NCI-H2227 (cell line): ENCODE results near the gene NFXL1.
"Not testable (repeated sequence)": the region's sequence is repeated elsewhere in the genome, so short reads cannot be mapped to it uniquely, and the experiment has no call there.

Experiments used
- DNase-seq: peaks from one replicate; lab custom pipeline; 2025; ENCODE audit not compliant: unreplicated experiment; lab: John Stamatoyannopoulos, UW

NFXL1 gene

DNA sequence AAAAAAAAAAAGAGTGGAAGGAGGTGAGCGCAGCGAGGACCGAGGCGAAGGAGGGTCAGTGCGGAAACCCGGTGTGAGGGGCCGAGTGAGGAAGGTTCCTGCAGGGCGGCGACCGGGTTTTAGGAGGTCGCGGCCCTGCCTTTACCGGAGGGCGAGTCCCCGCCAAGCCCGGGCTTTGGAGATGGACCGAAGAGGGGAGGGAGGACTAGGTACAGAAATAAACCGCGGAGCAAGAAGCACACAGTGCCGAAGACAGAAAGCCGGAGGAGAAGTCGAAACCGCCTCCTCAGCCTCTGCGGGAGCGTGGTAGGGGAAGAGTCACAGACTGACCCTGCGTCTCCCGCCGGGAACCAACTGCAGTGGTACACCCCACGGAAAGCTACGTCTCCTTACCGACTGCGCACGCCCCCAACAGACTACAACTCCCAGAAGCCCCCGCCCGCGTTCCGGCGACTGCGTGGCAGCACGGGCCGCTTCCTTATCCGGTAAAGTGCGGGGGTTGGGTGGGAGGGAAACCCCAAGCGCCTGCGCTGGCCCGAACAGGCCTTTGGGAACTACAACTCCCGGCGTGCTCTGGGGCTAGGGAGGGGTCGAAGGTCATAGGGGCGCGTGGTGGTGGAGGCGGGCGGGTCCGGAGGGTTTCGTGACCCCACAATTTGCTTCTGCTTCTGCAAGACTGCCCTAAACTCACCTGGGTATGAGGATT lies at the start of gene NFXL1:
TSS of gene NFXL1 (minus strand) at position 364 of the 706 bp plus-strand sequence. CDS start 380 bp downstream, outside the sequence.
- DNase-seq: peak; percentile 94

DNA sequence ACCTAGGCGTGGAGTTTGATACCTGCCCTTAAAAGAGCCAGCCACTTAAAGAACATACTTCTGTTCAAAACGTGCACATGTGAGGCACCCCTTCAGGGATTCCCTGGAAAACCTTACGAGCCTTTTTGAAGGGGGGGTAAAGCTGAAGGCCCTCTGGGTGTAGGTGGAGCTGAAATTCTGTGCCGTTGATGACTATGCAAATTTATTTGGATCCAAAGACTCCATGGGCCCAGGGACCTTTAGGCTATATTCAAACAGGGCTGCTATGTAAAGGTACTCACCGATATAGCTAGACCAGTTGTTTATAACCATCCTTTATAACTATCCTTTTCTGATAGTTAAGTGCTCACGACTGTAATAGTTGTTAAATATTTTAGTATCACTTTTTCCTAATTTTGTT lies 40.3 kb upstream of the NFXL1 start:
- no peak for DNase-seq

DNA sequence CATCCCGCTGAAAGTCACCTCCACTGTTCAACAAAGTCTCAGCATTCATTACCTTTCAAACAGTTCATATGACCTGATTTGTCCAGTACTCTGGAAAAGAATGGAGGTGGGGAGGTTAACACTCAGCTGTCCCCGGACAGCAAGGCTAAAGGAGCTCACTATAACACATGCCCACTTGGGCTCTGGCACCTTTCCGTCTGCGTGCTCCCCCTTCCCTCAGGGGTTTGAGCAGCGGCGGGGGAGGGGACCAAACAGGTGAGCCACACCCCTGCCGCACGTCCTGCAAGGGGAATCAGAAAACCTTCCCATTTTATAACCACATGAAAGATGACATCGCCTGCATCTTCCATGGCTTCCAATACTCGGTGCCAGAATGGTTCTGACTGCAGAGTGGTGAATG lies 39.9 kb upstream of the NFXL1 start:
- DNase-seq: no peak

DNA sequence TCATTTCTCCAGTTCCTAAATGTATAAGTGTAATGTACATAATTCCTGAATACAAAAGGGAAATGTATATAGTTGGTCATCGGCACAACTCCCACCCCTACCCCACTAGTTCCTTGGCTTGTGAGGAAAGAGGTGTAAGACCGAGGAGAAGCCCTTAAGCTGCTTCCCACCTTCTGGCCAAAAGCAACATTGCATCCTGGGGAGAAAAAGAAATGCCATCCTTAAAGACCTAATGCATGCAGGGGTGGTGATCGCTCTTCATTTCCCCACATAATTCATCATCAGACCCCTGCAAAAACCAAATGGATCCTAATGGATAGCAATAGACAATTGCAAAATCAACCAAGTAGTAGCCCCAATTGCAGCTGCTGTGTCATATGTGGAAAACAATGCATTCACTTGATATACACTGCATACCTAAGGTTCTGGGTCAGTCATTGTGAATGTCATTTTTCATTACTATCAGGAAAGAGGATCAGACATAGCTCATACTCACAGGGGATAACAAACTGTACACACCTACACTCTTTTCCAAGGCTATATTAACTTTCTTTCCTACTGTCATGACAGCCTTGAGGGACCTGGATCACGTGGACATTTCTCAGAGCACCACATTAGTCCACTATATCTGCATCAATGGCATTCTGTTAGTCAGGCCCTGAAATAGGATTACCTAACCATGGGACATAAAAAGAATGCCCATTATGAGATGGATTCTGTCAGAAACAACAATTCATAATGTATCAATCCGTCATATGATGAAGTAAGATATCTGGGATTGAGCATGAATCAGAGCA lies 31.7 kb upstream of the NFXL1 start:
- no peak for DNase-seq

DNA sequence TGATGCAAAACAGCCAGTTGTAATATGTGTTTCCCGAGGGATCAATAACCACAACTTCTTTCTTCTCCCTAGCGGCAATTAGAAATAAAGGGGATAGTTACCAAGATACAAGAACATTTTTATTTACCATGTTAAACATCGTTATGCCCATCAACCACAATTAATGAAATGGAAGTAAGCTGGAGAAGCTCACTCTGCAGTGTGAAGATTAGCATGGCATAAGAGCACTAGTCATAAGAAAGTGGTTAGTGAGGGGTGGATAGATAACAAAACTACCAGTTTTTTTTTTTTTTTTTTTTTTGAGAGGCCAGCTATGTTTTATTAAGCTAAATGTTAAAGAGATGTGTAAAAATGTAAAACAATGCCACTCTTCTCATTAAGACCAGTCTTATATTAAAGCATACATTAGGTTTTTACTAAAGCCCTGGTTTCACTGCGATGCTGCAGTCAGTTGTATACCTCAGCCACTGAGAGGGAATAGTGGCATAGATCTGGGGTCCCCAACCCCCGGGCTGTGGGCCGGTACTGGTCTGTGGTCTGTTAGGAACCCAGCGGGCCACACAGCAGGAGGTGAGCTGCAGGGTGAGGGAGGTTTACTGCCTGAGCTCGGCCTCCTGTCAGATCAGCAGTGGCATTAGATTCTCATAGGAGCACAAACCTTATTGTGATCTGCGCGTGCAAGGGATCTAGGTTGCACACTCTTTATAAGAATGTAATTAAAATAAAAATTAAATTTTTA lies 27.9 kb upstream of the NFXL1 start:
- no peak for DNase-seq

DNA sequence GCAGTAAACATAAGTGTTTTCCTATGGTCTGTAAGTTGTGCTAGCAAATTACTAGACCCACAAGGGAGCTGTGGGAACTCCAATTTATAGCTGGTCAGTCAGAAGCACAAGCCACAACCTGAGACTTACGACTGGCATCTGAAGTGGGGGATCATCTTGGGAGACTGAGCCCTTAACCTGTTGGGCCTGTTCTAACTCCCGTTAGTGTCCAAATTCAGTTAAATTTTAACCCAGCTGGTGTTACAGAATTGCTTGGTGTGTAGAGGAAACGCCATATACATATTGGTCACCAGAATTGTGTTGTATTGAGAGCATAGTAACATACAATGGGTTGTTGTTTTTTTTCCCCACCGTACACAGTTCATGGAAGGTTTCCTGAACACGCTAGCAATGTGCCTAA lies 25.1 kb upstream of the NFXL1 start:
- DNase-seq: no peak

DNA sequence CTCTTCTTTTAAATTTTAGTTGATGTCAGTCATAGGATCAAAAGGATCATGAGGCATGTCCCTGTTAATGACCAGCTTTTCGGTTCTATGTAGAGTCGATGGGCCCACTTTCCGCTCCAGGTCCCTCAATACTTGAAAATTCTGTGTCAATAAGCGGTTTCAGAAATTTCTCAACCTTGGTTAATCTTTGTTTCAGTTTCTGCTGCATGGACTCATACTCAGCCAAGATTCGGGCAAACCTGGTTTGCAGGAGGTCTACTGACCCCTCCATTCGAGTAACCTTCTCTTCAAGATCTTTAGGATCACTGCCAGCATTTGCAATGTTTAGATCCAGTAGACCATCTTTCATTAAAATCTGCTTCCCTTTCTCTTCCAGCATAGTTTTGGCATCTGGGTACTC lies 22.0 kb upstream of the NFXL1 start:
- no peak for DNase-seq

DNA sequence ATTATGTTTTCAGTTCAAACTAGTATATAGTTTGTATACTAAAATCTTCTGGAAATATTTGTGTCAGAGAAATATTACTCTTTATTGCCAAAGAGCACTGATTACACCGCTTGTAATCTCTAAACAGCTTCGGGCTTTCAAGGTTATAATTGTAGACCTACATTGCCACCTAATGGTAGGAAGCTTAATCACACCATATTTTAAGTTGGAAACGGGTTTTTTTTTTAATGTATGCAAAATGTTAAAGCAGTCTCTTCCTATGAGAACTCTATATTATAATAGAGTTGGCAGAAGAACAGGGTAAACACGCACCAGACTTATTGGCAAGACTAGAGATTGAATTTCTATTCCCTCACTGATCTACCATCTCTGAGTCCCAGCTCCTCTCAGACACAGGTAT lies 19.5 kb upstream of the NFXL1 start:
- peak; percentile 27 for DNase-seq

DNA sequence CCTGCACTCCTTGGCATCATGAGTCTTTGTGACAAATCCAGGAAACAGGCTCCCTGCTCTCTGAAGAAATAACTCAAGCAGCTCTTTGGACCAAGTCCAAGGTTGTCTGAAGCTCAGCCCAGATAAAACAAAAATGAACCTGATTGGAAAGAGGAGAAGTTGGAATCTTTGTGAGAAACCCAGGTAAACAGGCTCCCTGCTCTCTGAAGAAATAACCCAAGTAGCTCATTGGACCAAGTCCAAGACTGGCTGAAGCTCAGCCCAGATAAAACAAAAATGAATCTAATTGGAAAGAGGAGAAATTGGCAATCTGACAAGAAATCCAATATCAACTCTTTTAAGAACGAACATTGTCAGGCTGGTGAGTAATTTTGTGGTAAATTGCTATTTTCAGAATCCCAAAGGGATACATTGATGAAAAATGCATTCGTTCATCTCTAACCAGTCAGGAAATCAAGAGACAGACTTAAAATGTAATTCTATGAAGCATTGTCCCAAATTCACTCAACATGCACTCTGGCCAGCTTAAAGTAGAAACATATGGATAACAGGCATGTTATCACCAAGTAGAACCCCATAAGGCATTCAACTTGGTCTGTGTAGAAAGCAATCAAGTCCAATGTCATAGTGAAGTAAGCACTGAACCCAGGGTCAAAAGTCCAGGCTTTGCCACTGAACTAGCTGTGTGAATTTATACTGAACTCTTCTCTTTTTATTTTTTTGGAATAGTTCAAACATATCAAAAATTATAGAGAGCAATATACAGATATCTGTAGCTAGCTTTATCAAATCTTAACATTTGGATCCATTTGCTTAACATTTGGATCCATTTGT lies 16.8 kb upstream of the NFXL1 start:
- no peak for DNase-seq

DNA sequence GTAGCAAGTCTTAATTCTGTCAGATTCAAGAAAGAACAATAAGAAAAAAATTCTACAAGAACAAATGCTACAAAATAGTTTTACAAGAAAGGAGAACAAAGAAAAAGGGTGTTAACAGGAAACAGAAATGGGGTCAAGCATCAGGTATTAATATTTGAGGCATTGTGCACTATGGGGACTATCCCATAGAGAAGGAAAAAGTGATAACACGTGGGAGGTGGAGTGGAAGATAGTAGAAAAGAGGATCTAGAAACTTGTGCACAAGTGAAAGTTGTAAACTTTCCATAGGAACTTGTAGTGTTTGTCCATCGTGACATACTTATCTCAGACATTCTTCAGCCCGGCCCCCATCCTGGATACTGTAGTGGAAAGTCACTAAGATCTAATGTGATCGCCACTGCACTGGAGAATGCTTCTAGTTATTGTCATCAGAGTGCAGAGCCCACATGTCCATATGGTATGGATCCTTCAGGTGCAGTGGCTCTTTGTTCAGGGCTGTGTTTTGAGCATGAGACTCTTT lies 15.4 kb upstream of the NFXL1 start:
- no peak for DNase-seq

DNA sequence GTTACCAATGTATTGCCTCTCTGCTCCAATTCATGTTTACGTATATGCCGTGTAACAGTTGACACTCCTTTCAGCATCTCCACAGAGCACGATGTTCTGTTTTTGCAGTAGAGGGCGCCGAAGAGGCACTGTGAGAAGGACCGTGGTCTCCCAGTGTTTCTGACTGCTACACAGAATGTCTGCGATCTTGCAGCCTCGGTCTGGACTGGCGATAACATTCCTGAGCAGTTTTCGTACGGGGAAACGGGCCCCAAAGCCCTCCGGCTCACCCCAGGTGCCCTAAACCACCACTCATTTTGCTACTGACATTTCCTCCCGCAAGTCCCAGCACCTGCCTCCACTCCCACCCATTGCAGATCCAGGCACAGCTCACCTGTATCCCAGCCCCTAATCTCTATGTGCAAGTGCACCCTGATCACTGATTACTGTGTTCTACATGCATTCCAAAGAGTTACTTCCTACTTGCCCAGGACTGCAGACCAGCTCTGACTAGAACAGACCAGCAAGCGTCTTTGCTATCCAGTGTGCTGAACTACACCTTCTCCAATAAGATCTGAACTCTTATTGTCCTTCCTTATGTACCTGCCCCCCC lies 12.4 kb upstream of the NFXL1 start:
- DNase-seq: peak; percentile 58

DNA sequence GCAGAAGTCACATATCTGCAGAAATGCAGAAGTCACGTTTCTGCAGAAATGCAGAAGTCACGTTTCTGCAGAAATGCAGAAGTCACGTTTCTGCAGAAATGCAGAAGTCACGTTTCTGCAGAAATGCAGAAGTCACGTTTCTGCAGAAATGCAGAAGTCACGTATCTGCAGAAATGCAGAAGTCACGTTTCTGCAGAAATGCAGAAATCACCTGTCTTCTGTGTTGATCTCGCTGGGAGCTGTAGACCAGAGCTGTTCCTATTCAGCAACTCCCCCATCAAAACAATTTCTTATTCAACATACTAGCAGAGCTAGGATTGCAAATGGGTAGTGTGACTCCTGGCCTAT lies 8.9 kb upstream of the NFXL1 start:
- DNase-seq: not testable (repeated sequence)

DNA sequence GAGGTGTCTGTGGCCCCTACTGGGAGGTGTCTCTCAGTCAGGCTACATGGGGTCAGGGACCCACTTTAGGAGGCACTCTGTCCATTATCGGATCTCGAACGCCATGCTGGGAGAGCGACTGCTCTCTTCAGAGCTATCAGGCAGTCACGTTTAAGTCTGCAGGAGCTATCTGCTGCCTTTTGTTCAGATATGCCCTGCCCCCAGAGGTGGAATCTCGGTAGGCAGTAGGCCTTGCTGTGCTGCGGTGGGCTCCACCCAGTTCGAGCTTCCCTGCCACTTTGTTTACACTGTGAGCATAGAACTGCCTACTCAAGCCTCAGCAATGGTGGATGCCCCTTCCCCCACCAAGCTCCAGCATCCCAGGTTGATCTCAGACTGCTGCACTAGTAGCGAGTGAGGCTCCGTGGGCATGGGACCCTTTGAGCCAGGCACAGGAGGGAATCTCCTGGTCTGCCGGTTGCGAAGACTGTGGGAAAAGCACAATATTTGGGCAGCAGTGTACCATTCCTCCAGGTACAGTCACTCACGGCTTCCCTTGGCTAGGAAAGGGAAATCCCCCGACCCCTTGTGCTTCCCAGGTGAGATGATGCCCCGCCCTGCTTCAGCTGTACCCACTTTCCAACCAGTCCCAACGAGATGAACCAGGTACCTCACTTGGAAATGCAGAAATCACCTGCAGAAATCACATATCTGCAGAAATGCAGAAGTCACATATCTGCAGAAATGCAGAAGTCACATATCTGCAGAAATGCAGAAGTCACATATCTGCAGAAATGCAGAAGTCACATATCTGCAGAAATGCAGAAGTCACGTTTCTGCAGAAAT lies 8.3 kb upstream of the NFXL1 start:
- DNase-seq: not testable (repeated sequence)

DNA sequence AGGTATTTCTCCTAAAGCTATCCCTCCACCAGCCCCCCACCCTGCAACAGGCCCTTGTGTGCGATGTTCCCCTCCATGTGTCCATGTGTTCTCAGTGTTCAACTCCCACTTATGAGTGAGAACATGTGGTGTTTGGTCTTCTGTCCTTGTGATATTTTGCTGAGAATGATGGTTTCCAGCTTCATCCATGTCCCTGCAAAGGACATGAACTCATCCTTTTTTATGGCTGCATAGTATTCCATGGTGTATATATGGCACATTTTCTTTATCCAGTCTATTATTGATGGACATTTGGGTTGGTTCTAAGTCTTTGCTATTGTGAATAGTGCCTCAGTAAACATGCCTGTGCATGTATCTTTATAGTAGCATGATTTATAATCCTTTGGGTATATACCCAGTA lies 2.8 kb upstream of the NFXL1 start:
- DNase-seq: not testable (repeated sequence)

DNA sequence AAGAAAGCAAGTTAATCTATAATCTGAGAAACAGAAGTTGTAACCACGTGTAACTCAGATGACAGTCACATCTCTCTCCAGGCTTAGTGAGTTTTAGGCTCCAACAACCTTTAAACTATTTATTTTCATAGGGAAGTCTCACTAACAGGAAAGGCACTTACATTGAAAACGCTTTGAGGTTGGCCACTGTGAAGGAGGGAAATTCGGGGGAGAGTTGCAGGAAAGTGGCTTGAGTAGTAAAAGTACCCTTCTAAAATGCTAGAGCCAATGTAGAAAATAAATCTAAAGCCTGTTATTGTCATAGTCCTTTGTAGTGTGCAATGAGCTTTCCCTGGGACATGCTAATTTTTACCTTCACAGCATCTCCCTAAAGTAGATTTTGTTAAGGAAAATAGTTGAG lies 995 bp upstream of the NFXL1 start:
- DNase-seq: no peak

DNA sequence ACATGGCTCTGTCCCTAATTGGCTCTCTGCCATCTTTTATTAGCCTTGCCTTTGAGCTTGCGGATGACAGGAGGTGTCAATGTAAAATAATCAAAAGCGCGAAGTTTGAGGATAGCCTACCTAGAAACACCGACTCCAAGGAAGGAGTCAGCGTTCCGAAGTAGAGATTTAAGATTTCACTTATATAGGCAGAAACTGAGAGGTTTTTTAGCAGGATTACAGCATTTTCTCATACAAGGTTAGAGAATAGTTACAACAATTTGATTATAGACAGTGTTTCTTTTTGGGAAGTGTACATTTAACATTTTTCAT lies 499 bp upstream of the NFXL1 start:
- DNase-seq: no peak

DNA sequence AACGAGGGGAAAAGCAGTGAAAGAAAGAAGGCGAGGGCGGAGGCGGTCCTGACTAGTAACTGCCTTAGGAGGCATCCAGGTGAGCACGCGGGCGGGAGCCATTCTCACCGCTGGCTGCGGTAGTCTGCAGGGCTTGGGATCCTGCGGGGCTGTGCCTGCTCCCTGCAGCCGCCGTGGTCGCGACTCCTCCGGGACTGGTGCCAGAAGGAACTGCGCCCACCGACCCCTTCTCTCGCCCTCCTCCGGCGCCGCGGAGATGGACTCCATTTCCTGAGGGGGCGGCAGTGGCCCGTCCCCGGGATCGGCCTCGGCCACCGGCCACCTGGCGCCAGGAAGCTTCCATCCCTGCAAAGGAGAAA lies 543 bp downstream of the NFXL1 start:
- DNase-seq: peak; percentile 19

DNA sequence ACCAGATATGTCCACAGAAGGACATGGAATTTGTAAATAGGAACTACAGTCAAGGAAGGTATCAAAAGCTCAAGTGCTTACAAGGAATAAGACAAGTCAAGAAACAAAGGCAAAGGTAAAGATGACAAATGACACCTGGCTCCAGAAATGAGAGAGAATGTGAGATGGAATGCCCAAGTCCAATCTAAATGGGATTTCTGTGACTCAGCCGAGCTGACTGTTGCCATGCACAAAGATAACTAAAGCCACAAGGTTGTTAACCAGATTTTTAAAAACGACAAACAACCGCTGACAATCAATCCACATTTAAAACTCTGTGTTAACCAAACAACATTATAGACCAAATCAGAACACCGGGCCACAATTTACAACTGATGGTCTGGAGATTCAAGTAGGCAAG lies 1.1 kb downstream of the NFXL1 start:
- DNase-seq: no peak

DNA sequence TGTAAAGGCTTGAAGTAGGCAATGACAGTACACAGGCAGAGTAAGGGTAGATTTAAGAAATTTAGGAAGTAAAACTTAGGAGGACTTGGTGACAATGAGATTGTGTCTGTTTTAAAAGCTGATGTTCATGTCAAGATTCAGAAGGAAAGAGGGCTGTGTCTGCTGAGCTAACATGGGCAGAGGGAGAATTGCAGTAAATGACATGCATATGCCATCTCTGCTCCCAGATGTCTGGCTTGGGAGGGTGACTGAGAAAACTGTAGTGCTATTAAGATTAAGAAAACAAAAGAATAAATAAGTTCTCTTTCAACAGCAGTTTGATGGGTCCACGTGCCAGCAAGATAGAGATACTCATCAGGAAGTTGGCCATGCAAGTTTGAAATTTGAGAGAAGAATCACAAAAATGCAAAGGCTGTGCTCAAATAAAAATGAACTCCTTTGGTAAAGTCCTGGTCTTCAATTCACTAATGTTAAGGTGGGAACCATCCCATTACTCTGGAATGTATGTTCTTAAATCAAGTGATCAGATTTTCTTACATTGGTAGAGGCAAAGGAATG lies 7.2 kb downstream of the NFXL1 start:
- no peak for DNase-seq

DNA sequence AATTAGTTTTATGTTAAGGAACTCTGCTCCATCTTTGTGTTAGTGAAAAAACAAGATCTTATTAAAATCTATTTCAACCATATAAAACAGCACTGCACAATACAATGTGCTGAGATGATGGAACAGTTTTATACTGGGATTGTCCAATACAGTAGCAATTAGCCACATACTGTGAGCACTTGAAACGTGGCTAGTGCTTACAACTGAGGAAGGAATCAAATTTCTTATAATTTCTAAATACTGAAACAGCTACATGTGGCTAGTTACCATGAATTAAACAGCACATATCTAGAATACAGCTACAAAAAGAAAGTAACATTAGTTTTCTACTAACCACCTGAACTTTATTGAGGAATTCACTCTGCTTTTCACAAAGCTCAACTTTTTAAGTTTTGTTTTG lies 14.7 kb downstream of the NFXL1 start:
- no peak for DNase-seq
